Gastrocnemius medialis (tissue), 4 donors: ENCODE measurements around the gene ATP1A2.

Experiments
- CTCF ChIP-seq, 5 experiments: fragments of 450-650 bp in 3 of 5; fragments of 200-600 bp in 2 of 5; sonication (generic) in 2 of 5; IDR thresholded peaks in 4 of 5; conservative IDR thresholded peaks in 1 of 5; 1 replicate in 4 of 5; 2 replicates in 1 of 5; pipeline ENCODE4 v1.5.1; 2016 to 2019; ENCODE audit warnings: antibody characterized with exemption in 5 of 5, mild to moderate bottlenecking in 3 of 5, moderate library complexity in 3 of 5
- POLR2A ChIP-seq, 2 donors: fragments of 450-650 bp; IDR thresholded peaks; one replicate each; pipeline ENCODE4 v1.6.1; 2017; ENCODE audit warnings: antibody characterized with exemption in 2 of 2, mild to moderate bottlenecking in 2 of 2, moderate library complexity in 2 of 2

GRCh38 chr1:160099716-160100375 is 15.7 kb upstream of the ATP1A2 start:
- TF ChIP-seq POLR2A (IDR thresholded peaks at IDR 0.05) (no peak), CTCF (IDR thresholded peaks at IDR 0.05 in 4 of 5, conservative IDR thresholded peaks at IDR 0.05 in 1 of 5) (no peak)
